HG02943 (cell line): ENCODE measurements around the gene CREB5.
"Not testable (repeated sequence)": the region's sequence is repeated elsewhere in the genome, so short reads cannot be mapped to it uniquely, and the experiment has no call there.

ENCODE experiments used
- ATAC-seq: cut with Tn5 transposase; IDR thresholded peaks from one replicate; pipeline ENCODE4 v1.9.1; 2021; ENCODE audit warnings: mild to moderate bottlenecking, low read depth, moderate library complexity; ENCODE audit not compliant: unreplicated experiment

Gene CREB5

DNA sequence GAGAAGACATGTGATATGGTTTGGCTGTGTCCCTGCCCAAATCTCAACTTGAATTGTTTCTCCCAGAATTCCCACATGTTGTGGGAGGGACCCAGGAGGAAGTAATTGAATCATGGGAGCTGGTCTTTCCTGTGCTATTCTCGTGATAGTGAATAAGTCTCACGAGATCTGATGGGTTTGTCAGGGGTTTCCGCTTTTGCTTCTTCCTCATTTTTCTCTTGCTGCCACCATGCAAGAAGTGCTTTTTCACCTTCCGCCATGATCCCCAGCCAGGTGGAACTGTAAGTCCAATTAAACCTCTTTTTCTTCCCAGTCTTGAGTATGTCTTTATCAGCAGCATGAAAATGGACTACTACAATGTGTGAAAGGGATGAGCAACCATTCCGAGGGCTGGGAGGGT, 185.7 kb downstream of the CREB5 start:
- ATAC-seq: not testable (repeated sequence)

DNA sequence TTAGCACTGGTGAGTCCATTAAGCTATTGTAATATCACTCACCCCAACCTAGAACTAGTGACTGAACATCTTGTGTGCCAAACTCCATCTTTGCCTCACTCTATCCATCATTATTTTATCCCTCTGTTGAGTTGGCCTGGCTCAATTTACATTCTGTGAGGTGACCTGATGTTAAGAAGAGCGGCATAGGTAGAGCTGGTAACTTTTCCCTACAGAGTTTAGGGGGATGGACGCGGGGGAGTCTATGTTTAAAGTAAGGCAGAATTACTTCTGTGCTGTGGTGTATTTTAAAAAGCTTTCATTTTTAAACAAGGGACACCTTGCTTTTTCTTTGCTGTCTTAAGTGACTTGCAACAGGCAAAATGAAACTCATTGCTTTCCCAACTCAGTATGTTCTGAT, 186.3 kb downstream of the CREB5 start:
- ATAC-seq: no peak

GRCh38 chr7:28599411-28599810, 187.1 kb downstream of the CREB5 start:
- ATAC-seq: no peak

DNA sequence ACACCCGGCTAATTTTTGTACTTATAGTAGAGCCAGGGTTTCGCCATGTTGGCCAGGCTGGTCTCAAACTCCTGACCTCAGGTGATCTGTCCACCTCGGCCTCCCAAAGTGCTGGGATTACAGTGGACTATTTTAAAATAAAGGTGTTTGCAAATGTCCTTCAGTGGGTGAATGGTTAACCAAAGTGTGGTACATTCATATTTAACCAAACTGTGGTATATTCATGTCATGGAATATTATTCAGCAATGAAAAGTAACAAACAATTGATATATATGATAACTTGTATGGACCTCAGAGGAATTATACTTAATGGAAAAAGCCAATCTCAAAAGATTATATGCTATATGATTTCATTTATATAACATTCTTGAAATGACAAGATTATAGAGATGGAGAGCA, 190.0 kb downstream of the CREB5 start:
- ATAC-seq: no peak

GRCh38 chr7:28605427-28606085, 193.2 kb downstream of the CREB5 start:
- no peak for ATAC-seq

DNA sequence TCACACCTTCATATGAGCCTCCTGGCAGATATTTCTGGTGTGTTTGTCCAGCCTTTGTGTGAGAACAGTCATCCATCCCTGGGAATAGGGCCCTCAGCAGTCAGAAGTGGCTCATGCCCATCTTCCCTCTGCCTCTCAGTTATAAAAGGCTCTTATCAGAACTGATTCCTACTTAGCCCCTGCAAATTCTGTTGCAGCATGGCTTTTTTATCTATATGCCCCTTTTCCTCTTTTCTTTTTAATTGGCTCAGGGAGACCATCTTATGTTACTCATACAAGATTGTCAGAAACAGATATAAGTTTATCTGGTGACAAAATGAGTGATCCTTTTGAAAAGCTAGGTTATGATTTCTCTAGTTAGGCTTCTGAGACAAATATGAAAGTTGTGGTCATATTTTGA, 194.1 kb downstream of the CREB5 start:
- no peak for ATAC-seq

- ATAC-seq: no peak
Observed at GRCh38 chr7:28607855-28608193, 195.5 kb downstream of the CREB5 start.

DNA sequence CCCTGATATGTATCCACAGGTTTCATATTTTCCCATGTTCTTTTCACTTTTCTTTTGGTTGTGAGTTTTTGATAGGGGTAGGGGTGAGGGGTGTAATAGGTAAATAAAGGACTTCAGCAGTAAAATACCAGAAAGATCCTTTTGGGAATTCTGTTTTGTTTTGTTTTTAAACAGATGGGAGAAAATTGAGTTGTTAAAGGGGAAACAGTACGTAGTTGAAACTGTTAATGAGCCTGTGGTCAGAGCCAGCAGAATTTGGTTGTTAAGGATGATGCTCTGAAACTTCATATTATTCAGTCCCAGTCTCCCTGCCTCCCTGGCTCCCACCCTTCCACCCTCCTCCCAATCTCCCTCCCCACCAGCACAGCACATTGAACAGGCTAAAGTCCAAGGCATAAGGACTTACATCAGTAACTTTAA, 195.9 kb downstream of the CREB5 start:
- no peak for ATAC-seq

DNA sequence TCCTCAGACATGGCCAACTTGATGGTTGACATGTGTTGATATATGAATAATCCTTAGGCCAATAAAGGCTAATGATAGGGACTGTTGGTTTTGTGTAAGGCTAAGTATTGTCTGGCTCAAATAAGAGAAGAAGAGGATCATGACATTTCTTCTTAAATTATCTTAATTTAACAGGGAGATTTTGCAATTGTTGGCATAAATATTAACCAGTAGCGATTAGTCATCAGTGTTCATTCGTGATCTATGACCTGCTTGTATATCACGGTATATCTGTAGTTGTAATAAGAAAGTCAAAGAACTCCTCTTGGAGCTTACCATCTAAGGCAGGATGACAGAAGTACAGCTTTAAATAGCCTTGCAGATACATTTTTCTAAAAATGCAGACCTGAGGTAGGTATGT, 196.4 kb downstream of the CREB5 start:
- no peak for ATAC-seq

DNA sequence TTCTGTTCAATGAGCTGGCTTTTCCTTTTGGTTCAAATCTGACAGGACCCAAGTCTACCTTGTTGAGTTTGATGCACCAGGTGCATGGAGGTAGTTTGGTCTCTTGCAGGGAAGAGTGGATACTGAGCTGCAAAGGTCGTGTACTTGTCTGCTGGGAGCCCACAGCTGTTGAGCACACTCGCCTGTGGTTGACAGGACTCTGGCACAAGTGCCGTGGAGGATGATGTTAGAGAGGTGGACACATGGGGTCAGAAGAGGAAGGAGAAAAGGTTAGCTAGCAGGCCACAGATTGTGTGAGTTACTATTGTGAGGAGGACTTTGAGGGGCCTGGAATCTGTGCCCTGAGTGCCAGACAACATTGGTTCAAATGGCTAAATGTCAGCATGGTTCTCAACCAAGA, 197.3 kb downstream of the CREB5 start:
- no peak for ATAC-seq

GRCh38 chr7:28611399-28611897, 199.1 kb downstream of the CREB5 start:
- not testable (repeated sequence) for ATAC-seq

DNA sequence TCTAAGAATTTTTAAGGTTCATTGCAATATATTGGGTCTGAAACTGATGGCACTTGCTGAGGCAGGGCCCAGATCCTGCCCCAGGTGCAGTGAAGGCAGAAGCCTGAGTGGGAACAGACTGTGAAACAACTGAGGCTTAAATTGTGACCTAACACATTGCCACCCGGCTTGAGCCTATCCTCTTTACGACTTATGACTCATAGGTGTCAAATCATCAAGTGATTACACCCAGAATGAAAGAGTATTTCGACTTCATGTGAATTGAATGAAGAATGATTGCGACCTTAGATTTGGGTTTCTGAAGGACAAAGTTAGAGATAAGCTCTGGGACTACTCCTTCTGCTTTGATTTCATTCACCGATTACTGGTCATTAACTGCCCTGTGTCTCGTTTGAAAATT, 200.9 kb downstream of the CREB5 start:
- ATAC-seq: no peak

DNA sequence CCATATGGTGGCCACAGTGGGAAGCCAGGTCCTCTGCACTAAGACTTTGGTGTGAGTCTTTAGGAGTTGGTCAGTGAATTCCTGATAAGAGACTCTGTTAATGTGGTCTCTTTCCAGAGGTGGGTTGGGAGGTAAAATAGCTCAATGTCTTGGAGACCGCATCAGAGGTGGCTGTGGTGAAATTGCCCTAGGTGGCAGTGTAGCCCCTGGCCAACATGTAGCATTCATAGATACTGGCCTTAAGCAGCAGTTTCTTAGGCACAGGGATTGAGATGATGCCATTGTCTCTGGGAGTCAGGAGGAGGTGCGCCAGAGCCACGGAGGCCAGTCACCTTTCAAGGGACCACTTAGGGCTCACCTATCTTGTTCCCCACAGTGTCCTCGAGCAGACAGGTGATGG, 202.8 kb downstream of the CREB5 start:
- no peak for ATAC-seq

DNA sequence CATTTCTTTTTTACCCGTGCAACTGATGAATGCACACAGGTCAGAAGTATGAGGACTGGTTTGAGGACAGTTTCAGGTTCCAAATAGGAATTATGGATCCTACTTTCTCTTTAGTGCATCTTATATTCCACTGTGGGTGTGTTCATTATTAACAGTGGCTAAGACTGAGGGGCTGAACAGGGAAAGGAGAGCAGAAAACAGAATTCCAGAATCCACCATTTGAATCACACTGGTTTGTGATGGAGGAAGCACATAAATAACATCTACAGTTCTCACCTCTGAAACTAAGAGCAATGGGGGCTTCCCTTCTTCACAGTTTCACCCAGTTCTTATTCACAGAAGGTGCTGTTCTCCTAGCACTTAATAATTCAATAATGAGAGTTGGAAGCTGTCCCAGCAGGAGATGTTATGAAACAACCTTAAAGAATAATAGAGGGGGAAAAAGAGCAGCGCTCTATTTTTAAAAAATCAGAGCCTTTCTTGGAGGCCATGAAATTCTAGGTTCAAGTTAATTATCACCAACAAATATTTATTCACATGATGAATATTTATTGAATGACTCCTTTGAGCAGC, 205.1 kb downstream of the CREB5 start:
- ATAC-seq: no peak

GRCh38 chr7:28618383-28618782, 206.1 kb downstream of the CREB5 start:
- no peak for ATAC-seq

- ATAC-seq: no peak
Observed at GRCh38 chr7:28619256-28619655, 206.9 kb downstream of the CREB5 start.

DNA sequence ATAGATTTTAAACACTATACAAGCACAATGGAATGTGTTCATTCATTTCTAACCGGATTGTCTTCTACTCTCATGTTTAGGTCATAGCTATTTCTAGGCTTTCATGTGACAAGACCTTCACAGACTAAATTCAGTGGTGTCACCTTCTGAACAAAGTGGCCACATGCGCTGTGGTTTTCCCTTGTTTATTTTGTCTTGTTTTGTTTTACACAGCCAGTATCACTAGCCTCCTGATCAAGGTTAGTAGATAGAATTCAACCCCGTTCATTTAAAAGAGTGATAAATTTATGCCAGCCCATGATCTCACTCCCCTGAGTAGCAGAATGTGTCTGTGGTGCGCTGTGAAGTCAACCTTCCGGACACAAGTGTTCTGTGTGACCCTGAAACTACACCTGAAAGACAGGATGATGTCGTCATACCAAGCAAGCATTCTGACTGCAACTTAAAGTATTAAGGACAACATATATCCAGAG, 209.1 kb downstream of the CREB5 start:
- no peak for ATAC-seq

- ATAC-seq: no peak
Observed at GRCh38 chr7:28623105-28623730, 210.9 kb downstream of the CREB5 start.

DNA sequence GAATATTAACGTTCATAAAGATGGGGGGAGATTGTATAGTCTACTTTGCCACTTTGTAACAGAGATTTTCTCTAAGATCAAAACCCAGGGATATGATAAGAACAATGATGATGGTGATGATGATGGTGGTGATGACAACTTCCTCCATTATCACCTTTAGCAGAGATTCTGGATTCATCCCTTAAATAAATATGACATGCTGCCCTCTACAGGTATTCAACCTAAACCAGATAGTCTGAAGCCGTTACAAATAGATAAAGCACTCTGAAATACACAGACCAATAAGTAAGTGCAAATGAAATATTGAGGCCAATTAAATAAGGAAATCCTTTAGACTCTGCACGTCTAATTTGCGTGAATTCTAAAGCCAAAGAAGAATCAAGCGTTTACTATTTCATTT, 211.5 kb downstream of the CREB5 start:
- ATAC-seq: no peak

DNA sequence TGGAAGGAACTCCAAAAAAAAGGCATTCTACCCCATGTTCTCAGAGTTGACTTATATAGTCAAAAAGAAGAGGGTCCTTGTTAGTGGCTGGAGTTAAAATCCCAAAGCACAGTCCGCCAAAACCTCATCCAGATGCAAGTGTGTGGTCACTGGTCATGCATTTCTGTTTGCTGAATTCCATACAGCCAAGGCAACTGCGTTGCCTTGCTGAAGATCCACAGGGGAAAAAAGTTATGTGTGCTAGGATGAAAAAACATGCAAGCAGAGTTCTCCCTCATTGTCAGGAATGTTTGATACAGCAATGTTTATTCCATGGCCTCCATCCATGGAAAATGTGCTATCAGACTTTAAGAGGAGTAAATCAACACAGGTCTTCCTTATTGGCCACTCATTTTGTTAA, 213.1 kb downstream of the CREB5 start:
- no peak for ATAC-seq

GRCh38 chr7:28626221-28626620, 213.9 kb downstream of the CREB5 start:
- ATAC-seq: no peak
